CD4-positive, CD25-positive, alpha-beta regulatory T cell (primary cell): Measurements from ENCODE around the gene TRAF3IP1. TPM values are rescaled to one million over a fixed set of nuclear protein-coding genes. Genes with fewer than 3 reads are reported as not detected.
"Not testable (repeated sequence)": the region's sequence is repeated elsewhere in the genome, so short reads cannot be mapped to it uniquely, and the experiment has no call there.

Experiments
- ATAC-seq, 2 donors: fragments of 150-1000 bp; cut with Tn5 transposase; one replicate each; pipeline ENCODE4 v1.10.0; 2021; ENCODE audit warnings: low read depth in 2 of 2, moderate number of reproducible peaks in 2 of 2, moderate library complexity in 1 of 2
- DNase-seq, 3 donors: peaks; one replicate each; pipeline versions ENCODE4 v3.0.0 to v3.0.0-alpha.2; 2012 to 2022; ENCODE audit warnings: mixed read lengths in 1 of 3
- H3K27ac ChIP-seq: one replicate; pipeline ENCODE4 v1.7.0; 2013; ENCODE audit warnings: mild to moderate bottlenecking, low read length; ENCODE audit not compliant: insufficient read depth, poor library complexity, severe bottlenecking
- H3K27me3 ChIP-seq: one replicate; pipeline ENCODE4 v1.7.0; 2013; ENCODE audit warnings: low read length; ENCODE audit not compliant: control insufficient read depth, insufficient read depth
- H3K36me3 ChIP-seq: one replicate; pipeline ENCODE4 v1.7.0; 2013; ENCODE audit warnings: mild to moderate bottlenecking, low read length, moderate library complexity; ENCODE audit not compliant: control insufficient read depth, insufficient read depth
- H3K4me1 ChIP-seq: 2 replicates; pipeline ENCODE4 v1.7.0; 2013; ENCODE audit warnings: mild to moderate bottlenecking, low read length; ENCODE audit not compliant: insufficient read depth, control insufficient read depth, poor library complexity, severe bottlenecking
- H3K4me3 ChIP-seq: one replicate; pipeline ENCODE4 v1.7.0; 2013; ENCODE audit warnings: low read depth, mild to moderate bottlenecking, low read length, moderate library complexity
- H3K9me3 ChIP-seq, 2 experiments: 1 replicate in 1 of 2; 2 replicates in 1 of 2; pipeline ENCODE4 v1.7.0; 2013; ENCODE audit warnings: low read length in 2 of 2, mild to moderate bottlenecking in 1 of 2, moderate library complexity in 1 of 2; ENCODE audit not compliant: control insufficient read depth in 2 of 2
- H3K27ac Mint-ChIP-seq, 3 donors: one replicate each; pipeline ENCODE4 v1.8.0; 2020 to 2022; ENCODE audit warnings: mild to moderate bottlenecking in 3 of 3, mixed read lengths in 3 of 3, moderate library complexity in 2 of 3
- H3K27me3 Mint-ChIP-seq: one replicate; pipeline ENCODE4 v1.8.0; 2022; ENCODE audit warnings: mild to moderate bottlenecking, mixed read lengths
- H3K36me3 Mint-ChIP-seq: one replicate; pipeline ENCODE4 v1.8.0; 2020; ENCODE audit warnings: mixed read lengths
- H3K4me1 Mint-ChIP-seq, 4 donors: one replicate each; pipeline ENCODE4 v1.8.0; 2020 to 2022; ENCODE audit warnings: mixed read lengths in 4 of 4, mild to moderate bottlenecking in 1 of 4
- H3K4me3 Mint-ChIP-seq, 4 donors: one replicate each; pipeline ENCODE4 v1.8.0; 2020 to 2022; ENCODE audit warnings: mild to moderate bottlenecking in 4 of 4, mixed read lengths in 4 of 4, moderate library complexity in 3 of 4
- H3K9me3 Mint-ChIP-seq, 7 donors: one replicate each; pipeline ENCODE4 v1.8.0; 2020 to 2022; ENCODE audit warnings: mixed read lengths in 7 of 7, mild to moderate bottlenecking in 3 of 7, moderate library complexity in 2 of 7
- polyA plus RNA-seq, 4 donors: library from polyadenylated mRNA; unstranded; fragments of 300-500 nt; fragmentation: Illumina TruSeq; gene quantifications; one replicate each; pipeline ENCODE4 v1.2.3, GENCODE V29; 2021
- total RNA-seq: library from RNA; stranded (reverse); gene quantifications from one replicate; pipeline ENCODE4 v1.2.3, GENCODE V29; 2022

TRAF3IP1 gene
- total and polyA plus RNA-seq, 5 donors from 2014 or later, result 3.1 to 9.9 (median 3.5) TPM

- Histone ChIP-seq H3K36me3 (no peaks in the 10 kb centered on the region), H3K27me3 (no peaks in the 10 kb centered on the region), H3K9me3 (no peaks in the 10 kb centered on the region), H3K27ac (no peak overlapping the region), H3K4me3 (peak overlapping the region; percentile 35), H3K4me1 (peaks cover 15% of the 10 kb centered on the region)
- peak overlapping the region; percentile 81 to 94 (median 84) for H3K4me3 Mint-ChIP-seq
- peak overlapping the region in 1 of 3 donors; percentile 23 for H3K27ac Mint-ChIP-seq
- H3K36me3 Mint-ChIP-seq, result peaks cover 10% of the 10 kb centered on the region
- no peak for DNase-seq
- ATAC-seq, result no peak
- H3K4me1 Mint-ChIP-seq, result peaks cover 0 to 24% (median 10%) of the 10 kb centered on the region in 4 donors
- peaks cover 0 to 1% (median 0%) of the 10 kb centered on the region in 7 donors for H3K9me3 Mint-ChIP-seq
- H3K27me3 Mint-ChIP-seq, result peaks cover 5% of the 10 kb centered on the region
Observed at GRCh38 chr2:238321467-238321866, 1.1 kb downstream of the TRAF3IP1 start.

- H3K27me3 Mint-ChIP-seq, result peaks cover 5% of the 10 kb centered on the region
- ATAC-seq, result no peak
- Histone ChIP-seq H3K9me3 (no peaks in the 10 kb centered on the region), H3K36me3 (peaks cover 2% of the 10 kb centered on the region), H3K27me3 (no peaks in the 10 kb centered on the region), H3K27ac (no peak overlapping the region), H3K4me1 (peaks cover 15% of the 10 kb centered on the region), H3K4me3 (no peak overlapping the region)
- H3K4me1 Mint-ChIP-seq, result peaks cover 0 to 24% (median 10%) of the 10 kb centered on the region in 4 donors
- H3K36me3 Mint-ChIP-seq, result peaks cover 13% of the 10 kb centered on the region
- no peak for DNase-seq
- peak overlapping the region; percentile 81 to 94 (median 84) for H3K4me3 Mint-ChIP-seq
- peaks cover 0 to 1% (median 0%) of the 10 kb centered on the region in 7 donors for H3K9me3 Mint-ChIP-seq
- H3K27ac Mint-ChIP-seq, result peak overlapping the region in 1 of 3 donors; percentile 23
Observed at GRCh38 chr2:238322001-238322411, 1.7 kb downstream of the TRAF3IP1 start.

- not testable (repeated sequence) for DNase-seq, H3K27me3 Mint-ChIP-seq, ATAC-seq, H3K27me3 ChIP-seq, H3K9me3 ChIP-seq, H3K4me3 ChIP-seq, H3K27ac Mint-ChIP-seq, H3K4me3 Mint-ChIP-seq, H3K9me3 Mint-ChIP-seq, H3K27ac ChIP-seq
- Mint-ChIP-seq H3K4me1 (peaks cover 5 to 23% (median 13%) of the 10 kb centered on the region in 4 donors), H3K36me3 (peaks cover 34% of the 10 kb centered on the region)
- H3K36me3 ChIP-seq, result peaks cover 18% of the 10 kb centered on the region
- peaks cover 15% of the 10 kb centered on the region for H3K4me1 ChIP-seq
Observed at GRCh38 chr2:238324248-238324647, 3.9 kb downstream of the TRAF3IP1 start.

- H3K27ac Mint-ChIP-seq, result peak overlapping the region in 1 of 3 donors; percentile 52
- no peak overlapping the region for H3K27ac ChIP-seq
Observed at GRCh38 chr2:238325694-238326093, 5.4 kb downstream of the TRAF3IP1 start.

GRCh38 chr2:238326801-238327365 is 6.6 kb downstream of the TRAF3IP1 start:
- no peak overlapping the region for H3K4me3 Mint-ChIP-seq
- ATAC-seq (no peak), DNase-seq (no peak)
- no peaks in the 10 kb centered on the region for H3K9me3 ChIP-seq
- peaks cover 21% of the 10 kb centered on the region for H3K36me3 ChIP-seq
- no peaks in the 10 kb centered on the region for H3K4me1 ChIP-seq
- no peak overlapping the region for H3K4me3 ChIP-seq
- H3K27ac ChIP-seq, result no peak overlapping the region
- peaks cover 0 to 4% (median 0%) of the 10 kb centered on the region in 7 donors for H3K9me3 Mint-ChIP-seq
- no peaks in the 10 kb centered on the region for H3K27me3 Mint-ChIP-seq
- H3K27me3 ChIP-seq, result no peaks in the 10 kb centered on the region
- H3K27ac Mint-ChIP-seq, result no peak overlapping the region
- H3K36me3 Mint-ChIP-seq, result peaks cover 41% of the 10 kb centered on the region
- H3K4me1 Mint-ChIP-seq, result peaks cover 5 to 11% (median 6%) of the 10 kb centered on the region in 4 donors

More at GRCh38 chr2:238325694-238326093, 5.4 kb downstream of the TRAF3IP1 start:
- no peaks in the 10 kb centered on the region for H3K9me3 ChIP-seq
- H3K27me3 ChIP-seq, result no peaks in the 10 kb centered on the region
- ATAC-seq, result no peak
- DNase-seq, result no peak
- peaks cover 7% of the 10 kb centered on the region for H3K4me1 ChIP-seq
- H3K9me3 Mint-ChIP-seq, result peaks cover 0 to 4% (median 0%) of the 10 kb centered on the region in 7 donors
- no peaks in the 10 kb centered on the region for H3K27me3 Mint-ChIP-seq
- H3K4me3 ChIP-seq, result no peak overlapping the region
- no peak overlapping the region for H3K4me3 Mint-ChIP-seq
- peaks cover 41% of the 10 kb centered on the region for H3K36me3 Mint-ChIP-seq
- peaks cover 5 to 19% (median 12%) of the 10 kb centered on the region in 4 donors for H3K4me1 Mint-ChIP-seq
- H3K36me3 ChIP-seq, result peaks cover 21% of the 10 kb centered on the region

- peaks cover 41% of the 10 kb centered on the region for H3K36me3 Mint-ChIP-seq
- DNase-seq (no peak), ATAC-seq (no peak)
- Histone ChIP-seq H3K4me1 (no peaks in the 10 kb centered on the region), H3K4me3 (no peak overlapping the region), H3K9me3 (no peaks in the 10 kb centered on the region), H3K27me3 (no peaks in the 10 kb centered on the region), H3K27ac (no peak overlapping the region), H3K36me3 (peaks cover 21% of the 10 kb centered on the region)
- H3K4me1 Mint-ChIP-seq, result peaks cover 2 to 8% (median 6%) of the 10 kb centered on the region in 4 donors
- H3K9me3 Mint-ChIP-seq, result peaks cover 0 to 4% (median 0%) of the 10 kb centered on the region in 7 donors
- H3K4me3 Mint-ChIP-seq, result no peak overlapping the region
- H3K27ac Mint-ChIP-seq, result no peak overlapping the region
- no peaks in the 10 kb centered on the region for H3K27me3 Mint-ChIP-seq
Observed at GRCh38 chr2:238327751-238328150, 7.4 kb downstream of the TRAF3IP1 start.

- peaks cover 0 to 4% (median 0%) of the 10 kb centered on the region in 7 donors for H3K9me3 Mint-ChIP-seq
- H3K4me1 Mint-ChIP-seq, result peaks cover 0 to 10% (median 3%) of the 10 kb centered on the region in 4 donors
- no peak overlapping the region for H3K4me3 Mint-ChIP-seq
- no peak overlapping the region for H3K27ac ChIP-seq
- ATAC-seq, result no peak
- no peaks in the 10 kb centered on the region for H3K9me3 ChIP-seq
- no peak for DNase-seq
- no peaks in the 10 kb centered on the region for H3K4me1 ChIP-seq
- peaks cover 42% of the 10 kb centered on the region for H3K36me3 Mint-ChIP-seq
- no peak overlapping the region for H3K4me3 ChIP-seq
- H3K27ac Mint-ChIP-seq, result no peak overlapping the region
- H3K27me3 Mint-ChIP-seq, result no peaks in the 10 kb centered on the region
- H3K27me3 ChIP-seq, result no peaks in the 10 kb centered on the region
- peaks cover 24% of the 10 kb centered on the region for H3K36me3 ChIP-seq
Observed at GRCh38 chr2:238330391-238330790, 10.1 kb downstream of the TRAF3IP1 start.

GRCh38 chr2:238331916-238332315 is 11.6 kb downstream of the TRAF3IP1 start:
- Histone ChIP-seq H3K4me1 (no peaks in the 10 kb centered on the region), H3K4me3 (no peak overlapping the region), H3K27ac (no peak overlapping the region), H3K9me3 (no peaks in the 10 kb centered on the region), H3K36me3 (peaks cover 25% of the 10 kb centered on the region), H3K27me3 (no peaks in the 10 kb centered on the region)
- Mint-ChIP-seq H3K4me3 (no peak overlapping the region), H3K36me3 (peaks cover 37% of the 10 kb centered on the region), H3K27ac (no peak overlapping the region), H3K4me1 (peaks cover 0 to 13% (median 2%) of the 10 kb centered on the region in 4 donors), H3K27me3 (no peaks in the 10 kb centered on the region), H3K9me3 (peaks cover 0 to 4% (median 0%) of the 10 kb centered on the region in 7 donors)
- ATAC-seq (no peak), DNase-seq (no peak)
